GM20431 (cell line): Measurements from ENCODE around the gene ACD.

Experiments used
- in situ Hi-C: fragments of 300-500 bp; cut with MseI, MboI; formaldehyde crosslinking; loops from one replicate; pipeline ENCODE4 v1.15.0; 2020; ENCODE audit warnings: low sequenced_read_pairs; ENCODE audit not compliant: unreplicated experiment

Gene ACD

DNA sequence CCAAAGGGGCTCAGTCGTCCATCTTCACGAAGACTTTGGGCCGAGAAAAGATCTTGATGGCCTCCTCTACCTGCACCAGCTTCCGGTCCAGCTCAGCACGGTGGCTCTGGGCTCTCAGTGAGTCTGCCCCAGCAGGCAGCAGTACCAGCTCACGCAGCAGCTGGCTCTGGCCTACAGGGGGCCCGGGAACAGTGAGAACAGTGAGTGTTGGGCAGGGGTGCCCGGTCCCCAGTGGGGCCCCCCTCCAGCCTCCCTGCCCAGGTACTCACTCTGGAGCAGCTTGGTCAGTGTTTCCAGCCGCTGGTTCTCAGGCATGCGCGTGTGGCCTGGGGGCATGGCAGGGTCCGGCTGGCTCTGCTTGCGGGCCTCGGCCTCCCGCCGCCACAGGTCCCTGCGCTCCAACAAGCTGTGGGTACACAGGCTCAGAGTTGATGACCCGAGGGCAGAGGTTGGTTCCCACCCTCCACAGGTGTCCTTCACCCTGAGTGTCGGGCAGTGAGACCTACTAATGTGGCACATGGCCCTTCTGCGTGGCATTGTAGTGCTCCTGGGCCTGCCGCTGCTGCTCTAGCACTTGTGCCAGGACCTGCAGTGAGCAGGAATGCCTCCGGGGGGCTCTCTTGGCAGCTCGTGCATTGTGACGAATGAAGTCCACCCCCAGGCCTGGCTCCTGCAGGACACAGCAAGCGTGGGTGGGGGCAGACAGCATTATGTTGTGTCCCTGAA, 3.3 kb upstream of the ACD start:
- in situ Hi-C loops: no loop called here

GRCh38 chr16:67662653-67663010, 2.6 kb upstream of the ACD start:
- in situ Hi-C loops: no loop called here

DNA sequence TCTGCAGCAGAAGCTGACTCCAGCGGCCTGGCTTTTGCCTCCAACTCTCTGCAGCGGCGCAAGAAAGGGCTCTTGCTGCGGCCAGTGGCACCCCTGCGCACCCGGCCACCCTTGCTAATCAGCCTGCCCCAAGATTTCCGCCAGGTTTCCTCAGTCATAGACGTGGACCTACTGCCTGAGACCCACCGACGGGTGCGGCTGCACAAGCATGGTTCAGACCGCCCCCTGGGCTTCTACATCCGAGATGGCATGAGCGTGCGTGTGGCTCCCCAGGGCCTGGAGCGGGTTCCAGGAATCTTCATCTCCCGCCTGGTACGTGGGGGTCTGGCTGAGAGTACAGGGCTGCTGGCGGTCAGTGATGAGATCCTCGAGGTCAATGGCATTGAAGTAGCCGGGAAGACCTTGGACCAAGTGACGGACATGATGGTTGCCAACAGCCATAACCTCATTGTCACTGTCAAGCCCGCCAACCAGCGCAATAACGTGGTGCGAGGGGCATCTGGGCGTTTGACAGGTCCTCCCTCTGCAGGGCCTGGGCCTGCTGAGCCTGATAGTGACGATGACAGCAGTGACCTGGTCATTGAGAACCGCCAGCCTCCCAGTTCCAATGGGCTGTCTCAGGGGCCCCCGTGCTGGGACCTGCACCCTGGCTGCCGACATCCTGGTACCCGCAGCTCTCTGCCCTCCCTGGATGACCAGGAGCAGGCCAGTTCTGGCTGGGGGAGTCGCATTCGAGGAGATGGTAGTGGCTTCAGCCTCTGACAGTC, 2.0 kb upstream of the ACD start:
- in situ Hi-C loops: no loop called here

GRCh38 chr16:67661101-67661761, 1.2 kb upstream of the ACD start:
- in situ Hi-C loops: no loop called here

- in situ Hi-C loops: no loop called here
These were observed 536 bp upstream of the ACD start, which contains the start of gene PARD6A for GRCh38 chr16:67660564-67661028. TSS of gene PARD6A (plus strand) at chr16:67660960. CDS start at chr16:67661039, 79 bp downstream.

DNA sequence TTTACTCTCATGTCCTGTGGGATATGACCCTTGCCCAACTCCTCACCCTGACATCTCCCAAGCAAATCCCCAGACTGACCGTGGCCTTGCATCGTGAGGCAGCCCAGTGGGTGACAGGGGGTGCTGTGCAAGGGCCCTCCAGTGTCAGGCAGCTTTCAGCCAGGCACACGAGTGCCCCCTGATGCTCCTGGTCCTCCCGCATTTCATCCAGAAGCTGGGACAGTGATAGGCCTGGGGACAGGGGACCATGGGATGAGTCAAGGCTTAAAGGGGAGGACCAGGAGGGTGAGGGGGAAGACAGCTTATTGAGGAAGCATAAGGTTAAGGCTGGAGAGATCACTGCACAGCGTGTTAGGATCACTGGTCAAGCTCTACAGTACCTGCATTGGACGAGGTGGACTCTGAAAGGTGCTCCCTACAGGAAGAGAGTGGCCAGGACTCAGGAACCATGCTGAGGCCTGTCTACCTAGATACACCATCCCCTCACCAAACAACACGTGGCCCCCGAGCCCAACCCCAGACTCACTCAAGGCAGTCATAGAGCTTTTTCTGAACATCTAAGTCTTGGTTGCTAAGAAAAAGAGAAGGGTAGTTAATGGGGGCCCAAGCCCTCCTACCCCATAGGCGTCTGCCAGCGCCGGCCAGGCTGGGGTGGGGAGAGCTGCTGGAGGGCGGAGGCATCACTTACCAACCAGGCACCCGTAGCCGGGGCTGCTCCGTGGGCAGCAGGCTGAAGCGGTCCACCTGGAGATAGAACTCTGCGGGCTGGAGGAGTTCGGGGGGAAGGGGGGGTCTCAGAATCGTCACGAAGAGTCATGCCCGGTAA, 998 bp downstream of the ACD start:
- in situ Hi-C loops: loop anchor here (10.0 kb wide), 1 partner anchor 114 kb away; no protein-coding TSS in a partner anchor

- in situ Hi-C loops: loop anchor here (10.0 kb wide), 1 partner anchor 113 kb away; no protein-coding TSS in a partner anchor
These were observed 2.1 kb downstream of the ACD start for GRCh38 chr16:67657751-67658518.

- in situ Hi-C loops: loop anchor here (10.0 kb wide), 1 partner anchor 112 kb away; no protein-coding TSS in a partner anchor
These were observed 2.9 kb downstream of the ACD start for GRCh38 chr16:67657017-67657608.

GRCh38 chr16:67656344-67657016, 3.6 kb downstream of the ACD start:
- in situ Hi-C loops: loop anchor here (10.0 kb wide), 1 partner anchor 112 kb away; no protein-coding TSS in a partner anchor

DNA sequence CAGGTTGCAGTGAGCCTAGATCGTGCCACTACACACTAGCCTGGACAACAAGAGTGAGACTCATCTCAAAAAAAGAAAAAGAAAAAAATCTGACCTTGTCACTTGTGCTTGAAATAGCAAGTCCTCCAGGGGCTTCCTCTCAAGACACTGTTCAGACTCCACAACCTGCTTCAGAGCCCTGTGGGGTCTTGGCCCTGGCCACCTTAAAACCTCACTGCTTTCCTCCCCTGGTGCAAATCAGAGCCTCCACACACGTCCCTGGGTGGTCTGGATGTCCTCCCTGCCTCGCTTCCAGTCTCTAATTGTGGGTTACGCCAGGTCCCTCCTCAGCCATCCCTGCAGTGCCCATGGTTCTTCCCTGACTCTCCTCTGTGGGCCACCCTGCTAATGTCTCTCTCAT, 4.7 kb downstream of the ACD start:
- in situ Hi-C loops: loop anchor here (10.0 kb wide), 1 partner anchor 111 kb away; no protein-coding TSS in a partner anchor

DNA sequence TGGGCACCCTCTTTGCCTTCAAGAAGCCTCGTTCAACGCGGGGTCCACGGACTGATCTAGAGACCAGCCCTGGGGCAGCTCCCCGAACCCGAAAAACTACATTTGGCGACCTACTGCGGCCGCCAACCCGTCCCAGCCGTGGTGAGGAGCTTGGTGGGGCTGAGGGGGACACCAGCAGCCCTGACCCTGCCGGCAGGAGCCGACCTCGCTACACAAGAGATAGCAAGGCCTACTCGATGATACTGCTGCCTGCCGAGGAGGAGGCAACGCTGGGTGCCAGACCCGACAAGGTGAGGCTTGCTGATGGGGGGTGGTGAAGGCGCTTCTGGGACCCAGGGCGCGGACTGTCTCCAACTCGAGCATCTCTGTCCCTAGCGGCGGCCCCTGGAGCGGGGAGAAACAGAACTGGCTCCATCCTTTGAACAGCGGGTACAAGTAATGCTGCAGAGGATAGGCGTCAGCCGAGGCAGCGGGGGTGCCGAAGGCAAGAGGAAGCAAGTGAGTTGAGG, 5.6 kb downstream of the ACD start:
- in situ Hi-C loops: loop anchor here (10.0 kb wide), 1 partner anchor 110 kb away; no protein-coding TSS in a partner anchor

DNA sequence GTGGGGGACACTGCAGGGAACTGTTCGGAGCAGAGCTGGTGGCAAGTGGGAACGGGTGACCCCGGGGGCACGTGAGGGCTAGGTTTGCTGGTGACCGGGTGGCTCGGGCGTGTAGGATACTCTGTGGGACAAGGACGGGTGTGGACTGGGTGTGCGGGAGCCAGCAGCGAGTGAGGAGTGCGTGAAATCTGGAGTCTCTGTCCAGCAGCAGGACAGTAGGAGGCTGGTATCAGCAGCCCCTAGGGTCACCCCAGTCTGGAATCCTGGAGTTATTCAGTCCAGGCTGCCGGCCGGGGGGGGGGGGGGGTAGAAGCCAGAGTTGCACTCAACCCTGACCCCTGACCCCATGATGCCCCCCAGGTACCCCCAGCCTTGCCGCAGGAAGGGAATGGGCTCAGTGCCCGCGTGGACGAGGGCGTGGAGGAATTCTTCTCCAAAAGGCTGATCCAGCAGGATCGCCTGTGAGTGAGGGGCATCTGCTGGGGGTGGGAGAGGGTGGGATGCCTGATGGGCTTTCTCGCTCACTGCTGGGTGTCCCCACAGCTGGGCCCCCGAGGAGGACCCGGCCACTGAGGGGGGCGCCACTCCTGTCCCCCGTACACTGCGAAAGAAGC, 6.2 kb downstream of the ACD start:
- in situ Hi-C loops: loop anchor here (10.0 kb wide), 1 partner anchor 109 kb away; no protein-coding TSS in a partner anchor

DNA sequence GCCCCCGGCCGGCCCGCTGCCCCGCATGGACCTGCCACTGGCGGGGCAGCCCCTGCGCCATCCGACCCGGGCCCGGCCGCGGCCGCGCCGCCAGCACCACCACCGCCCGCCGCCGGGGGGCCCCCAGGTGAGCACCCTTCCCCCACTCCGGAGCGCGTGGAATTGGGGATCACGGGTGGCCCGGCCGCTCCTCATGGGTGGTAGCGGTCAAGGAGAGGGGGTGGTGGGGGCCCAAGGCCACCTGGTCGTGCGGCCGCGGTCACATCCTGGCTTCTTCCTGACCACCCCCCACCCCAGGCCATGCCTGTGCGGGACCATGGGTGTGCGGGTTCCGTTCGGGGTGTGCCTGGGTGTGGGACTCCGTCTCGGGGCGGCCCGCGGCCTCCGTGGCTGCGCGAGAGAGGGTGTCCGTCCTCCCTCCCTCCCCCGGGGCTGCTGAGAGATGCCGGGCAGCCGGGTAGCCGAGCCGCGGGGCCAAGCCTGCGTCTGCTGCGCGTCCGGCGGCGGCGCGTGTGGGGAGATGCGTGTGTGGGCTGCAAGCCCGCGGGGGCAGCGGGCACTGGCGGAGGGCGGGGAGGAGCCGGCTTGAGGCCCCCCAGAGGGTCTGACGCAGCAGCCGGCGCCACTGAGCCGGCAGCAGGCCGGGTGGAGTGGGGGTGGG, 6.8 kb downstream of the ACD start:
- in situ Hi-C loops: loop anchor here (10.0 kb wide), 1 partner anchor 108 kb away; no protein-coding TSS in a partner anchor

DNA sequence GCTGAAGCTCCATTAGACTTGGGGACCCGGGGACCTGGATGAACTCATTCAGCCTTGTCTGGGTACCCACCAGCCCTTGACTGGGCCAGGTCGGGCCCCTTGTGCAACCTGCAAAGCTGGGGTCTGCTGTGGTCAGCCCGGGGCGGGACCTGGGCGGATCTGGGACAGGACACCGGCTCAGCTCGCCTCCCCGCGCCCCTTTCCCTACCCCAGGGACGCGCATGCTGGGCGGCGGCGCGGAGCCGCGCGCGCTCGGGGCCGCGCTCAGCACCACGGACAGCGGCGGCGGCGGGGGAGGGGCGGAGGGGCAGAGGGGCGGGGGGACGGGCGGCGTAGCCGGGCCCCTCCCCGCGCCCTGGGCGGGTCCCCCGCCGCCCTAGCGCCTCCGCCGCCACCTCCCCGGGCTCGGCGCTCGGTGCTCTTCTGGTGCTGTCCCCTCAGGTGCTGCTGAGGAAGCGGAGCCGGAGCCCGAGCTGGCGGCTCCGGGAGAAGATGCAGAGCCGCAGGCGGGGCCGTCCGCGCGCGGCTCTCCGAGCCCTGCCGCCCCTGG, 7.4 kb downstream of the ACD start:
- in situ Hi-C loops: loop anchor here (10.0 kb wide), 1 partner anchor 108 kb away; no protein-coding TSS in a partner anchor

DNA sequence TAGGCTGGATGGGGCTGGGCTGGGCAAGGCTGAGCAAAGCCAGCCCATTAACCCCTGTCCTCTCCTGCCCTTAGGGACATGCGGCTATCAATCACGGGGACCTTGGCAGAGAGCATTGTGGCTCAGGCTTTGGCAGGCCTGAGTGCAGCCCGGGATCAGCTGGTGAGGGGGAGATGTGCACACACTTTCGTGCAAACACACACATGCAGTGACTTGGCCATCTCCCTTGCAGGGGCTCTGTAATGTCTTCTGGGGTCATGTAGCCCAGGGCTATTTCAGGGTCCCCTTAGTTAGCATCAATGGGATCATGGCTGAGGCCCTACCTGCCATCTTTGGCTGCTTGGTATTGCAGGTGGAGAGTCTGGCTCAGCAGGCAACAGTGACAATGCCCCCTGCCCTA, 8.2 kb downstream of the ACD start:
- in situ Hi-C loops: loop anchor here (10.0 kb wide), 1 partner anchor 107 kb away; no protein-coding TSS in a partner anchor

- in situ Hi-C loops: loop anchor here (10.0 kb wide), 1 partner anchor 106 kb away; no protein-coding TSS in a partner anchor
These were observed 9.0 kb downstream of the ACD start for GRCh38 chr16:67651039-67651438.
